Adrenal gland (tissue), 5 donors: ENCODE measurements around the gene TST.

Experiments
- POLR2A ChIP-seq, 2 donors: fragments of 450-650 bp; IDR thresholded peaks; one replicate each; pipeline ENCODE4 v1.6.1; 2017; ENCODE audit warnings: antibody characterized with exemption in 2 of 2, mild to moderate bottlenecking in 2 of 2, moderate library complexity in 1 of 2
- TF ChIP-seq, protein P1 (sequence below), 6 experiments: fragments of 450-650 bp in 4 of 6; fragments of 200-600 bp in 2 of 6; sonication (generic) in 1 of 6; IDR thresholded peaks; 1 replicate in 5 of 6; 2 replicates in 1 of 6; pipeline versions ENCODE4 v1.5.1 to v1.8.0; 2016 to 2021; ENCODE audit warnings: antibody characterized with exemption in 6 of 6, mild to moderate bottlenecking in 2 of 6, moderate library complexity in 1 of 6
- donor health status: DM: no; HTN: no; CAD: no.

GRCh38 chr22:37067428-37067827, 48.2 kb upstream of the TST start:
- TF ChIP-seq, protein P1, sequence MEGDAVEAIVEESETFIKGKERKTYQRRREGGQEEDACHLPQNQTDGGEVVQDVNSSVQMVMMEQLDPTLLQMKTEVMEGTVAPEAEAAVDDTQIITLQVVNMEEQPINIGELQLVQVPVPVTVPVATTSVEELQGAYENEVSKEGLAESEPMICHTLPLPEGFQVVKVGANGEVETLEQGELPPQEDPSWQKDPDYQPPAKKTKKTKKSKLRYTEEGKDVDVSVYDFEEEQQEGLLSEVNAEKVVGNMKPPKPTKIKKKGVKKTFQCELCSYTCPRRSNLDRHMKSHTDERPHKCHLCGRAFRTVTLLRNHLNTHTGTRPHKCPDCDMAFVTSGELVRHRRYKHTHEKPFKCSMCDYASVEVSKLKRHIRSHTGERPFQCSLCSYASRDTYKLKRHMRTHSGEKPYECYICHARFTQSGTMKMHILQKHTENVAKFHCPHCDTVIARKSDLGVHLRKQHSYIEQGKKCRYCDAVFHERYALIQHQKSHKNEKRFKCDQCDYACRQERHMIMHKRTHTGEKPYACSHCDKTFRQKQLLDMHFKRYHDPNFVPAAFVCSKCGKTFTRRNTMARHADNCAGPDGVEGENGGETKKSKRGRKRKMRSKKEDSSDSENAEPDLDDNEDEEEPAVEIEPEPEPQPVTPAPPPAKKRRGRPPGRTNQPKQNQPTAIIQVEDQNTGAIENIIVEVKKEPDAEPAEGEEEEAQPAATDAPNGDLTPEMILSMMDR (IDR thresholded peaks at IDR 0.05) = no peak
- TF ChIP-seq POLR2A (IDR thresholded peaks at IDR 0.05) = no peak
